Measurements from ENCODE around the gene OSGEPL1.
"Not testable (repeated sequence)": the region's sequence is repeated elsewhere in the genome, so short reads cannot be mapped to it uniquely, and the experiment has no call there.

Gene OSGEPL1

GRCh38 chr2:189783927-189784867, 21.6 kb upstream of the OSGEPL1 start, which contains the start of the genes ORMDL1 and PMS1:
Gene ORMDL1 (minus strand): TSS chr2:189784339. CDS start chr2:189782595, 1,744 bp downstream.
Gene PMS1 (plus strand): TSS chr2:189784450. CDS start chr2:189791810, 7,360 bp downstream.
- H3K9me3 ChIP-seq (ENCODE audit: control insufficient read depth in 5 of 5, low read length in 5 of 5), result no peaks in the 10 kb centered on the region
- H3K4me1 ChIP-seq (ENCODE audit: control insufficient read depth in 5 of 5, insufficient read depth in 5 of 5, low read length in 5 of 5), result peaks cover 4 to 29% (median 26%) of the 10 kb centered on the region in 5 donors
- no peaks in the 10 kb centered on the region for H3K27me3 ChIP-seq (ENCODE audit: control insufficient read depth in 5 of 5, insufficient read depth in 4 of 5, low read length in 5 of 5)
- H3K9ac ChIP-seq (ENCODE audit: low read length in 5 of 5), result peak within 1 kb of the TSS; percentile 90 to 97 (median 91)
- peak within 1 kb of the TSS; percentile 82 for H3K27ac ChIP-seq (ENCODE audit: low read depth, low read length)
- H3K4me3 ChIP-seq (ENCODE audit: low read depth in 1 of 5, low read length in 5 of 5), result peak within 1 kb of the TSS; percentile 74 to 95 (median 92)
- H3K36me3 ChIP-seq (ENCODE audit: control insufficient read depth in 5 of 5, insufficient read depth in 5 of 5, low read length in 5 of 5), result peaks cover 6 to 11% (median 10%) of the 10 kb centered on the region in 5 donors

DNA sequence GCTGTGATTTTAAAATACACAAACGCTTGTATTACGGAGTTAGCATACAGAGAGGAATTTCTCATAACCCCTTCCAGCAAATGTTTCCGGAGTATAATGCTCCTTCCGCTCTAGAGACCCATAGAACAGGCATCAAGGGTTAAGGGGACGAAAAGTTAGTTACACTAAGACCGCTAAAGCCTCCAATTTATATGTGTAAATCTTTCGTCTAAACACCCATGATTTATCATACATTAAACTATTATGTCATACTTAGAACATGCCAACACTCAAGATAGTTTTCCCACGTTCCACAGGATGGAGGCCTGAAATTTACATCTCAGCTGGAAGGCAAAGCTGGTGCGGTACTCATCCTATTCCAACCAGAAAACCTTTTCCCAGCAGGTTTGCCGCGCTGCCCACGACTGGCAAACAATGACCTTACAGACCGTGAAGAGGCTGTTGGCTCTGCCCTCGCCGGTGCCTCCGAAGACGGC, 20.9 kb upstream of the OSGEPL1 start:
- peaks cover 11 to 16% (median 13%) of the 10 kb centered on the region in 5 donors for H3K36me3 ChIP-seq (ENCODE audit: control insufficient read depth in 5 of 5, insufficient read depth in 5 of 5, low read length in 5 of 5)
- peaks cover 4 to 29% (median 26%) of the 10 kb centered on the region in 5 donors for H3K4me1 ChIP-seq (ENCODE audit: control insufficient read depth in 5 of 5, insufficient read depth in 5 of 5, low read length in 5 of 5)
- H3K9me3 ChIP-seq (ENCODE audit: control insufficient read depth in 5 of 5, low read length in 5 of 5), result no peaks in the 10 kb centered on the region
- H3K27ac ChIP-seq (ENCODE audit: low read depth, low read length), result peak overlapping the region; percentile 82
- no peaks in the 10 kb centered on the region for H3K27me3 ChIP-seq (ENCODE audit: control insufficient read depth in 5 of 5, insufficient read depth in 4 of 5, low read length in 5 of 5)
- H3K4me3 ChIP-seq (ENCODE audit: low read depth in 1 of 5, low read length in 5 of 5), result peak overlapping the region; percentile 74 to 95 (median 92)
- peak overlapping the region; percentile 90 to 97 (median 91) for H3K9ac ChIP-seq (ENCODE audit: low read length in 5 of 5)

DNA sequence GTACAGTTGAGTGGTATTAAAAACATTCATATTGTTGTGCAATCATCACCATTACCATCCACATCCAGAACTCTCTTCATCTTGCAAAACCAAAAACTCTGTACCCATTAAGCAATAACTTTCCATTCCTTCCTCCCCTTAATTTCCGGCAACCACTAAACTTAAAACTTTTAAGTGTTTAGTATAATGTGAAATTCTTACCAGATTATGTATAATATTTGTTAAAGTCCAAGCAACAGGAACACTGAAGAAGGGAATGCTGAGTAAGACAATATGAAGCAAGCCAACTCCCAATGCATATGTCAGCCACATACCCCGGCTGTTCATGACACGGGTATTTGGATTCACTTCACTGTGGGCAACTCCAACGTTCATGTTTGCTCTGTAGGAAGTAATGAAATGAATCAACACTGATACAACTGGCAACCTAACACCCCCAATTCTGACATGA, 19.7 kb upstream of the OSGEPL1 start:
- Histone ChIP-seq H3K4me1 (ENCODE audit: control insufficient read depth in 5 of 5, insufficient read depth in 5 of 5, low read length in 5 of 5) (peaks cover 4 to 29% (median 26%) of the 10 kb centered on the region in 5 donors), H3K27me3 (ENCODE audit: control insufficient read depth in 5 of 5, insufficient read depth in 4 of 5, low read length in 5 of 5) (no peaks in the 10 kb centered on the region), H3K36me3 (ENCODE audit: control insufficient read depth in 5 of 5, insufficient read depth in 5 of 5, low read length in 5 of 5) (peaks cover 12 to 26% (median 20%) of the 10 kb centered on the region in 5 donors), H3K4me3 (ENCODE audit: low read depth in 1 of 5, low read length in 5 of 5) (peak overlapping the region in 3 of 5 donors; percentile 88 to 95 (median 92)), H3K27ac (ENCODE audit: low read depth, low read length) (peak overlapping the region; percentile 82), H3K9ac (ENCODE audit: low read length in 5 of 5) (peak overlapping the region in 3 of 5 donors; percentile 53 to 94 (median 90)), H3K9me3 (ENCODE audit: control insufficient read depth in 5 of 5, low read length in 5 of 5) (no peaks in the 10 kb centered on the region)

- Histone ChIP-seq H3K9ac (ENCODE audit: low read length in 5 of 5) (peak overlapping the region in 1 of 5 donors; percentile 24), H3K4me1 (ENCODE audit: control insufficient read depth in 5 of 5, insufficient read depth in 5 of 5, low read length in 5 of 5) (peaks cover 0 to 17% (median 0%) of the 10 kb centered on the region in 5 donors), H3K9me3 (ENCODE audit: control insufficient read depth in 5 of 5, low read length in 5 of 5) (no peaks in the 10 kb centered on the region), H3K27me3 (ENCODE audit: control insufficient read depth in 5 of 5, insufficient read depth in 4 of 5, low read length in 5 of 5) (no peaks in the 10 kb centered on the region), H3K4me3 (ENCODE audit: low read depth in 1 of 5, low read length in 5 of 5) (no peak overlapping the region), H3K27ac (ENCODE audit: low read depth, low read length) (peak overlapping the region; percentile 56), H3K36me3 (ENCODE audit: control insufficient read depth in 5 of 5, insufficient read depth in 5 of 5, low read length in 5 of 5) (peaks cover 36 to 74% (median 52%) of the 10 kb centered on the region in 5 donors)
Measured at GRCh38 chr2:189772212-189772611, 9.6 kb upstream of the OSGEPL1 start.

- Histone ChIP-seq H3K27me3 (ENCODE audit: control insufficient read depth in 5 of 5, insufficient read depth in 4 of 5, low read length in 5 of 5) (no peaks in the 10 kb centered on the region), H3K36me3 (ENCODE audit: control insufficient read depth in 5 of 5, insufficient read depth in 5 of 5, low read length in 5 of 5) (peaks cover 38 to 69% (median 54%) of the 10 kb centered on the region in 5 donors), H3K27ac (ENCODE audit: low read depth, low read length) (peak overlapping the region; percentile 56), H3K4me1 (ENCODE audit: control insufficient read depth in 5 of 5, insufficient read depth in 5 of 5, low read length in 5 of 5) (peaks cover 0 to 17% (median 0%) of the 10 kb centered on the region in 5 donors), H3K9me3 (ENCODE audit: control insufficient read depth in 5 of 5, low read length in 5 of 5) (no peaks in the 10 kb centered on the region), H3K9ac (ENCODE audit: low read length in 5 of 5) (no peak overlapping the region), H3K4me3 (ENCODE audit: low read depth in 1 of 5, low read length in 5 of 5) (no peak overlapping the region)
Measured at GRCh38 chr2:189770590-189771322, 8.2 kb upstream of the OSGEPL1 start.

GRCh38 chr2:189763908-189764661, 1.5 kb upstream of the OSGEPL1 start:
- H3K9ac ChIP-seq (ENCODE audit: low read length in 5 of 5), result peak overlapping the region in 3 of 5 donors; percentile 32 to 89 (median 64)
- no peaks in the 10 kb centered on the region for H3K27me3 ChIP-seq (ENCODE audit: control insufficient read depth in 5 of 5, insufficient read depth in 4 of 5, low read length in 5 of 5)
- no peak overlapping the region for H3K27ac ChIP-seq (ENCODE audit: low read depth, low read length)
- peaks cover 4 to 15% (median 10%) of the 10 kb centered on the region in 5 donors for H3K36me3 ChIP-seq (ENCODE audit: control insufficient read depth in 5 of 5, insufficient read depth in 5 of 5, low read length in 5 of 5)
- H3K4me3 ChIP-seq (ENCODE audit: low read depth in 1 of 5, low read length in 5 of 5), result peak overlapping the region in 1 of 5 donors; percentile 80
- H3K9me3 ChIP-seq (ENCODE audit: control insufficient read depth in 5 of 5, low read length in 5 of 5), result no peaks in the 10 kb centered on the region
- peaks cover 0 to 19% (median 17%) of the 10 kb centered on the region in 5 donors for H3K4me1 ChIP-seq (ENCODE audit: control insufficient read depth in 5 of 5, insufficient read depth in 5 of 5, low read length in 5 of 5)

- Histone ChIP-seq H3K36me3 (ENCODE audit: control insufficient read depth in 5 of 5, insufficient read depth in 5 of 5, low read length in 5 of 5) (peaks cover 4 to 18% (median 6%) of the 10 kb centered on the region in 5 donors), H3K4me1 (ENCODE audit: control insufficient read depth in 5 of 5, insufficient read depth in 5 of 5, low read length in 5 of 5) (peaks cover 0 to 19% (median 17%) of the 10 kb centered on the region in 5 donors), H3K4me3 (ENCODE audit: low read depth in 1 of 5, low read length in 5 of 5) (peak overlapping the region; percentile 80 to 100 (median 100)), H3K9me3 (ENCODE audit: control insufficient read depth in 5 of 5, low read length in 5 of 5) (no peaks in the 10 kb centered on the region), H3K27me3 (ENCODE audit: control insufficient read depth in 5 of 5, insufficient read depth in 4 of 5, low read length in 5 of 5) (no peaks in the 10 kb centered on the region), H3K9ac (ENCODE audit: low read length in 5 of 5) (peak overlapping the region; percentile 64 to 95 (median 90)), H3K27ac (ENCODE audit: low read depth, low read length) (peak overlapping the region; percentile 85)
Measured at GRCh38 chr2:189762229-189762550, 402 bp downstream of the OSGEPL1 start.

GRCh38 chr2:189760154-189760553, 2.4 kb downstream of the OSGEPL1 start:
- H3K4me1 ChIP-seq (ENCODE audit: control insufficient read depth in 5 of 5, insufficient read depth in 5 of 5, low read length in 5 of 5), result peaks cover 0 to 19% (median 17%) of the 10 kb centered on the region in 5 donors
- H3K4me3 ChIP-seq (ENCODE audit: low read depth in 1 of 5, low read length in 5 of 5); H3K27ac ChIP-seq (ENCODE audit: low read depth, low read length): not testable (repeated sequence)

GRCh38 chr2:189756311-189756952, 6.2 kb downstream of the OSGEPL1 start:
- peaks cover 17 to 36% (median 20%) of the 10 kb centered on the region in 5 donors for H3K36me3 ChIP-seq (ENCODE audit: control insufficient read depth in 5 of 5, insufficient read depth in 5 of 5, low read length in 5 of 5)
- no peaks in the 10 kb centered on the region for H3K9me3 ChIP-seq (ENCODE audit: control insufficient read depth in 5 of 5, low read length in 5 of 5)
- no peak overlapping the region for H3K9ac ChIP-seq (ENCODE audit: low read length in 5 of 5)
- H3K4me1 ChIP-seq (ENCODE audit: control insufficient read depth in 5 of 5, insufficient read depth in 5 of 5, low read length in 5 of 5), result no peaks in the 10 kb centered on the region
- H3K27me3 ChIP-seq (ENCODE audit: control insufficient read depth in 5 of 5, insufficient read depth in 4 of 5, low read length in 5 of 5), result no peaks in the 10 kb centered on the region
- no peak overlapping the region for H3K4me3 ChIP-seq (ENCODE audit: low read depth in 1 of 5, low read length in 5 of 5)
- no peak overlapping the region for H3K27ac ChIP-seq (ENCODE audit: low read depth, low read length)

More at GRCh38 chr2:189760154-189760553, 2.4 kb downstream of the OSGEPL1 start:
- H3K36me3 ChIP-seq (ENCODE audit: control insufficient read depth in 5 of 5, insufficient read depth in 5 of 5, low read length in 5 of 5), result peaks cover 0 to 17% (median 4%) of the 10 kb centered on the region in 5 donors
- H3K9me3 ChIP-seq (ENCODE audit: control insufficient read depth in 5 of 5, low read length in 5 of 5); H3K9ac ChIP-seq (ENCODE audit: low read length in 5 of 5); H3K27me3 ChIP-seq (ENCODE audit: control insufficient read depth in 5 of 5, insufficient read depth in 4 of 5, low read length in 5 of 5): not testable (repeated sequence)

Measured in subcutaneous abdominal adipose tissue (tissue), 5 donors.